ENCODE measurements around the gene FHOD3. TPM values are rescaled to one million over a fixed set of nuclear protein-coding genes. Genes with fewer than 3 reads are reported as not detected.

FHOD3 gene
- total RNA-seq, 1 experiment from 2014 or later, result 2.9 TPM

DNA sequence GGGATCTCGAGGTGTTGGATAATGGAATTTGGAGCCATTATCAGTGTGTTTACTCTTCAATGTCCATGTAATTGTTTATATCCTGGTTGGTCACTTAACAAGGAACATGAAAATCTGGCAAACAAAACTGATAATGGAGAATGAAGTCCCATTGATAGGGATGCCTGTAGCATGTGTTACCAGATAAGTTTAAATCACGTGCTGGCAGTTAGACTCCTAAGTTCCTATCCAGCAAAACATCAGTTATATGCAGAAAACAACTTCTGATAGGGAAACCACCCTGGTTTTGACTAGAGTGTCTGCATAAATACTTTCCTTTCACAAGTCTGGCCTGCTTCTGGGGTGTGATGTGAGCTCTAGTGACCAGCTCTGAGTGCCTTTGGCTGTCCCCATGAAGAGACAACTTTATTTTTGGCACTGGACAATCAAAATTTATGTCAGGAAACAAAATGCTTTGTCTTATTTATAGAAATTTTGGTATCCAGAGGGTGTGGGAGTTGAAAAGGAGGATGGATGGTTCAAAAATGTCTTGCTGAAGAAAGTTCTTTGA, 82.0 kb downstream of the FHOD3 start:
- Mint-ChIP-seq H3K4me3 (ENCODE audit: low read depth, unreplicated experiment) (no peak overlapping the region), H3K9me3 (ENCODE audit: low read depth, unreplicated experiment) (no peaks in the 10 kb centered on the region), H3K4me1 (ENCODE audit: low read depth, unreplicated experiment) (no peaks in the 10 kb centered on the region), H3K36me3 (ENCODE audit: insufficient read depth, unreplicated experiment) (no peaks in the 10 kb centered on the region), H3K27ac (ENCODE audit: unreplicated experiment) (no peak overlapping the region), H3K27me3 (ENCODE audit: unreplicated experiment) (peaks cover 53% of the 10 kb centered on the region)
- no peak for DNase-seq
- intact Hi-C loops (cut with micrococcal nuclease; ENCODE audit: unreplicated experiment), result no loop called here
- CTCF ChIA-PET, result interaction anchor here (0.5 kb wide), 1 partner anchor 310 kb away, joined by 9 read pairs; no protein-coding TSS in a partner anchor
- TF ChIP-seq, protein P1, sequence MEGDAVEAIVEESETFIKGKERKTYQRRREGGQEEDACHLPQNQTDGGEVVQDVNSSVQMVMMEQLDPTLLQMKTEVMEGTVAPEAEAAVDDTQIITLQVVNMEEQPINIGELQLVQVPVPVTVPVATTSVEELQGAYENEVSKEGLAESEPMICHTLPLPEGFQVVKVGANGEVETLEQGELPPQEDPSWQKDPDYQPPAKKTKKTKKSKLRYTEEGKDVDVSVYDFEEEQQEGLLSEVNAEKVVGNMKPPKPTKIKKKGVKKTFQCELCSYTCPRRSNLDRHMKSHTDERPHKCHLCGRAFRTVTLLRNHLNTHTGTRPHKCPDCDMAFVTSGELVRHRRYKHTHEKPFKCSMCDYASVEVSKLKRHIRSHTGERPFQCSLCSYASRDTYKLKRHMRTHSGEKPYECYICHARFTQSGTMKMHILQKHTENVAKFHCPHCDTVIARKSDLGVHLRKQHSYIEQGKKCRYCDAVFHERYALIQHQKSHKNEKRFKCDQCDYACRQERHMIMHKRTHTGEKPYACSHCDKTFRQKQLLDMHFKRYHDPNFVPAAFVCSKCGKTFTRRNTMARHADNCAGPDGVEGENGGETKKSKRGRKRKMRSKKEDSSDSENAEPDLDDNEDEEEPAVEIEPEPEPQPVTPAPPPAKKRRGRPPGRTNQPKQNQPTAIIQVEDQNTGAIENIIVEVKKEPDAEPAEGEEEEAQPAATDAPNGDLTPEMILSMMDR (IDR thresholded peaks at IDR 0.05; ENCODE audit: unreplicated experiment), result no peak
- BruUV-seq (replicated peaks), result no TSS peak

DNA sequence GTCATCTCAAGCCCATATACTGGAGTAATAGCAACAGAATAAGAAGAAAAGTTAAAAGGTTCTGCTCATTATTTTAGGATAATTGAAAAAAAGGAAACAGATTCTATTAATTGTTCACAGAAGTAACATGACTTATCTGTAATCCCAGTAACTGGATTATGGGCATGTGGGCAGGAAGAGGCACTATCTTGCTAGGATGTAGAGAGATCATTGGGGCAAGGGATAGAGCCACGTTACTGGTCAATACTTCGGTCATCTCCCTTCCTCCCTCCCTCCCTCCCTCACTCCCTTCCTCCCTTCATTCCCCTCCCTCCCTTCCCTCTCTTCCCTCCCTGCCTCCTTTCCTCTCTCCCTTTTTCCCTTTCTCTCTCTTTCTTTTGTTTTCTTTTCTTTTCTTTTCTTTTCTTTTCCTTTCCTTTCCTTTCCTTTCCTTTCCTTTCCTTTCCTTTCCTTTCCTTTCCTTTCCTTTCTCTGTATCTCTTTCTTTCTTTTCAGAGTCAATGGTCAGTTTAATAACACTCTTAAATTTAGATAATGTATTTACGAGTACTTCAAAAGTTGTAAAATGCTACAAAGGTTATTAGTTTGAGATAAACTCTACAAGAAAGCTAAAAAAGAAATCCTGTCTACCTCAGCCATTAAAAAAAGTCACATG, 82.8 kb downstream of the FHOD3 start:
- BruUV-seq (replicated peaks), result no TSS peak
- no peak overlapping the region for H3K4me3 Mint-ChIP-seq (ENCODE audit: low read depth, unreplicated experiment)
- TF ChIP-seq, protein P1 (IDR thresholded peaks at IDR 0.05; ENCODE audit: unreplicated experiment), result no peak
- DNase-seq, result no peak
- no peak overlapping the region for H3K27ac Mint-ChIP-seq (ENCODE audit: unreplicated experiment)
- no peaks in the 10 kb centered on the region for H3K9me3 Mint-ChIP-seq (ENCODE audit: low read depth, unreplicated experiment)
- no peaks in the 10 kb centered on the region for H3K4me1 Mint-ChIP-seq (ENCODE audit: low read depth, unreplicated experiment)
- no peaks in the 10 kb centered on the region for H3K36me3 Mint-ChIP-seq (ENCODE audit: insufficient read depth, unreplicated experiment)
- peaks cover 53% of the 10 kb centered on the region for H3K27me3 Mint-ChIP-seq (ENCODE audit: unreplicated experiment)
- CTCF ChIA-PET, result no interaction called here
- intact Hi-C loops (cut with micrococcal nuclease; ENCODE audit: unreplicated experiment), result no loop called here

DNA sequence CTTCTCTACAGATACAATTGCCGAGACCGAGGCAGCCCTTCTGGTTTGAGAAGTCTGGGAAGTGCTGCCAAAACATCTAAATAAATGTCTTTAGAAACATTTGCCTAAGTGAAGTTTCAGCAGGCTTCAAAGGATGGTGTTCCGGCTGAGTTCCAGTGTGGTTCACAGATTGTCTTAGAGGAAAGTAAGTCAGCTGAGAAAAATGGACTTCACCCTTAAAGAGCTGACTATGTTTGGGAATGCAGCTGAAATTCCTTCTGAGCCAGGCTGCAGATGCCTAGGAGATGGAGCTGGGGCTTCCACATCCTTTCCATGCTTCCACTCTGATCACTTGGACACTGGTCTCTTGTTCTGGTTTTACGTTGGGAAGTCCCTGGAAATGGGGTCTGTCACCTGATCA, 83.6 kb downstream of the FHOD3 start:
- Mint-ChIP-seq H3K27ac (ENCODE audit: unreplicated experiment) (no peak overlapping the region), H3K36me3 (ENCODE audit: insufficient read depth, unreplicated experiment) (no peaks in the 10 kb centered on the region), H3K4me3 (ENCODE audit: low read depth, unreplicated experiment) (no peak overlapping the region), H3K27me3 (ENCODE audit: unreplicated experiment) (peaks cover 49% of the 10 kb centered on the region), H3K4me1 (ENCODE audit: low read depth, unreplicated experiment) (no peaks in the 10 kb centered on the region), H3K9me3 (ENCODE audit: low read depth, unreplicated experiment) (no peaks in the 10 kb centered on the region)
- no TSS peak for BruUV-seq (replicated peaks)
- CTCF ChIA-PET, result interaction anchor here (0.6 kb wide), 1 partner anchor 30 kb away, joined by 3 read pairs; no protein-coding TSS in a partner anchor
- intact Hi-C loops (cut with micrococcal nuclease; ENCODE audit: unreplicated experiment), result no loop called here
- no peak for DNase-seq
- TF ChIP-seq, protein P1 (IDR thresholded peaks at IDR 0.05; ENCODE audit: unreplicated experiment), result no peak

DNA sequence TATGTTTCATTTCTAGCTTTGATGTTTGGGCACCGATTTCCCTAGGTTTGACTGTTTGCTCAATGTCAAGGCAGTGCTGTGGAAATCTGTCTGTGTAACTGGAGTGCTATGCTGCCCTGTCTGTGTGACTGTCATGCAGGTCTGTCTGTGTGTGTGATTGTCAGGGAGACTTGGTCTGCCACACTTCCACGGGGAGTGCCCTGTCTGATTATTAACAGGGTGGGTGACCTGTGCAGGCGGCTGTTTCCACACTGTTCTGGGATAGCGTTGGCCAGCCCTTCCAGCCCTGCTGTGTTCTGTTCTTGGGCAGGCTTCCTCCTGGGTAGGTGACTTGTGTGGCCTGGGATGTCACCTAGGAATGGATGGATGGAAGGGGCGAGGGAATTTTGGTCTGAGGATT, 85.3 kb downstream of the FHOD3 start:
- H3K36me3 Mint-ChIP-seq (ENCODE audit: insufficient read depth, unreplicated experiment), result no peaks in the 10 kb centered on the region
- TF ChIP-seq, protein P1 (IDR thresholded peaks at IDR 0.05; ENCODE audit: unreplicated experiment), result no peak
- CTCF ChIA-PET, result no interaction called here
- H3K27me3 Mint-ChIP-seq (ENCODE audit: unreplicated experiment), result peaks cover 40% of the 10 kb centered on the region
- BruUV-seq (replicated peaks), result no TSS peak
- DNase-seq, result no peak
- H3K27ac Mint-ChIP-seq (ENCODE audit: unreplicated experiment), result no peak overlapping the region
- H3K4me1 Mint-ChIP-seq (ENCODE audit: low read depth, unreplicated experiment), result no peaks in the 10 kb centered on the region
- no peaks in the 10 kb centered on the region for H3K9me3 Mint-ChIP-seq (ENCODE audit: low read depth, unreplicated experiment)
- no peak overlapping the region for H3K4me3 Mint-ChIP-seq (ENCODE audit: low read depth, unreplicated experiment)
- intact Hi-C loops (cut with micrococcal nuclease; ENCODE audit: unreplicated experiment), result no loop called here
